Parathyroid adenoma (tissue), 2 donors: ENCODE data around the gene NTRK3.

ENCODE experiments used
- H2AFZ ChIP-seq: fragments of 300-600 bp; sonication (generic); one replicate; pipeline ENCODE4 v1.7.0; 2017; ENCODE audit warnings: antibody characterized with exemption, mild to moderate bottlenecking
- H3K27ac ChIP-seq: fragments of 300-600 bp; sonication (generic); one replicate; pipeline ENCODE4 v1.7.0; 2017
- H3K27me3 ChIP-seq: fragments of 300-600 bp; sonication (generic); one replicate; pipeline ENCODE4 v1.7.0; 2017; ENCODE audit warnings: low read length; ENCODE audit not compliant: control insufficient read depth, insufficient read depth
- H3K36me3 ChIP-seq: fragments of 300-600 bp; sonication (generic); one replicate; pipeline ENCODE4 v1.7.0; 2017; ENCODE audit warnings: low read length; ENCODE audit not compliant: control insufficient read depth, insufficient read depth
- H3K4me1 ChIP-seq: fragments of 300-600 bp; sonication (generic); one replicate; pipeline ENCODE4 v1.7.0; 2017; ENCODE audit warnings: control low read depth
- H3K4me2 ChIP-seq: fragments of 300-600 bp; sonication (generic); one replicate; pipeline ENCODE4 v1.7.0; 2017; ENCODE audit warnings: low read length
- H3K4me3 ChIP-seq: fragments of 300-600 bp; sonication (generic); one replicate; pipeline ENCODE4 v1.7.0; 2017; ENCODE audit warnings: low read depth, low read length
- H3K79me2 ChIP-seq: fragments of 300-600 bp; sonication (generic); one replicate; pipeline ENCODE4 v1.7.0; 2017; ENCODE audit warnings: control low read depth
- H3K9ac ChIP-seq: fragments of 300-600 bp; sonication (generic); one replicate; pipeline ENCODE4 v1.7.0; 2017; ENCODE audit warnings: mild to moderate bottlenecking
- H3K9me3 ChIP-seq: fragments of 300-600 bp; sonication (generic); one replicate; pipeline ENCODE4 v1.7.0; 2017; ENCODE audit warnings: low read length; ENCODE audit not compliant: control insufficient read depth
- TF ChIP-seq, protein P1 (sequence below): fragments of 300-600 bp; sonication (generic); IDR thresholded peaks from one replicate; pipeline ENCODE4 v1.7.0; 2017; ENCODE audit warnings: antibody characterized with exemption, mild to moderate bottlenecking
- donor health status: primary hyperparathyroidism.

The NTRK3 gene

DNA sequence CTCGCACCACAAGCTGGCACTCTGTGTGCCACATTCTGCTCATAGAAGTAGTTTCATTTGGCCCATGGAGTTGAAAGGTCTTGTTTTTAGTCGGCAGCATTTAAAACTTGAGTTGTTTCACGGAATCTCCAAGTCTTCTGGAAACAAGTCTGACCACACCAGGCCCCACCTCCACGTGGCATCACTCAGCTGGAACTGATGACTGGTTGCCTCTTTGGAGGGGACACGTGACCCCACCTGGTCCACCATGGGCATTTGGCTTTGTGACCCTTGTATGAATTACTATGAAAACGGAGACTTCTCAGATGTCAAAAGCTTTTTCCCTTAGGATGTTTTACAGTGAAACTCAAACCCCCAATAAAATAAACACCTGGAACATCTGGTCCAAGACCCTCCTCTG lies 74.9 kb downstream of the NTRK3 start:
- no peaks in the 10 kb centered on the region for H3K36me3 ChIP-seq
- H3K9ac ChIP-seq, result no peak overlapping the region
- H3K27ac ChIP-seq, result no peak overlapping the region
- no peak overlapping the region for H3K4me2 ChIP-seq
- H3K4me1 ChIP-seq, result no peaks in the 10 kb centered on the region
- H3K4me3 ChIP-seq, result no peak overlapping the region
- no peaks in the 10 kb centered on the region for H3K27me3 ChIP-seq
- H3K79me2 ChIP-seq, result no peaks in the 10 kb centered on the region
- no peaks in the 10 kb centered on the region for H3K9me3 ChIP-seq
- TF ChIP-seq, protein P1, sequence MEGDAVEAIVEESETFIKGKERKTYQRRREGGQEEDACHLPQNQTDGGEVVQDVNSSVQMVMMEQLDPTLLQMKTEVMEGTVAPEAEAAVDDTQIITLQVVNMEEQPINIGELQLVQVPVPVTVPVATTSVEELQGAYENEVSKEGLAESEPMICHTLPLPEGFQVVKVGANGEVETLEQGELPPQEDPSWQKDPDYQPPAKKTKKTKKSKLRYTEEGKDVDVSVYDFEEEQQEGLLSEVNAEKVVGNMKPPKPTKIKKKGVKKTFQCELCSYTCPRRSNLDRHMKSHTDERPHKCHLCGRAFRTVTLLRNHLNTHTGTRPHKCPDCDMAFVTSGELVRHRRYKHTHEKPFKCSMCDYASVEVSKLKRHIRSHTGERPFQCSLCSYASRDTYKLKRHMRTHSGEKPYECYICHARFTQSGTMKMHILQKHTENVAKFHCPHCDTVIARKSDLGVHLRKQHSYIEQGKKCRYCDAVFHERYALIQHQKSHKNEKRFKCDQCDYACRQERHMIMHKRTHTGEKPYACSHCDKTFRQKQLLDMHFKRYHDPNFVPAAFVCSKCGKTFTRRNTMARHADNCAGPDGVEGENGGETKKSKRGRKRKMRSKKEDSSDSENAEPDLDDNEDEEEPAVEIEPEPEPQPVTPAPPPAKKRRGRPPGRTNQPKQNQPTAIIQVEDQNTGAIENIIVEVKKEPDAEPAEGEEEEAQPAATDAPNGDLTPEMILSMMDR, result no peak
- no peak overlapping the region for H2AFZ ChIP-seq

DNA sequence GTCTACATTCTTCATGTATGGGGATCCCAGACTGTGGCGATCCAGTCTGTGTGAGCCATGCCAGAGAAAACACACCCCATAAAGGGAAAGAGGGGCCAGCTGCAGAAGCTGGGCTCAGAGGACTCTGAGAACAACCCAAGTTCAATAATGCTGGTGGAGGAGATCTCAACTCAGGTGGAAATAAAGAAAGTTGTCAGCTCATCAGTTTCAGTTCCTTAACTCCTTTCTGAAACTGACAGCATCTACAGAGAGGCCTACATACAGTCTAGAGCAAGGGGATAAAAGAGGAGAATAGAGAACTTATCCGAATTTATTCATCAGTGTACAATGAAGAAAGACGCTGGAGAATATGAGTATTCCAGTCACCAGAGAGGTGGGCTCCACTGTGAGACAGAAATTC lies 77.0 kb downstream of the NTRK3 start:
- H3K4me3 ChIP-seq, result no peak overlapping the region
- no peaks in the 10 kb centered on the region for H3K79me2 ChIP-seq
- H3K4me2 ChIP-seq, result no peak overlapping the region
- H3K36me3 ChIP-seq, result no peaks in the 10 kb centered on the region
- H3K27me3 ChIP-seq, result no peaks in the 10 kb centered on the region
- no peak overlapping the region for H3K9ac ChIP-seq
- H3K27ac ChIP-seq, result no peak overlapping the region
- H3K4me1 ChIP-seq, result no peaks in the 10 kb centered on the region
- H2AFZ ChIP-seq, result no peak overlapping the region
- no peaks in the 10 kb centered on the region for H3K9me3 ChIP-seq
- TF ChIP-seq, protein P1, result no peak

DNA sequence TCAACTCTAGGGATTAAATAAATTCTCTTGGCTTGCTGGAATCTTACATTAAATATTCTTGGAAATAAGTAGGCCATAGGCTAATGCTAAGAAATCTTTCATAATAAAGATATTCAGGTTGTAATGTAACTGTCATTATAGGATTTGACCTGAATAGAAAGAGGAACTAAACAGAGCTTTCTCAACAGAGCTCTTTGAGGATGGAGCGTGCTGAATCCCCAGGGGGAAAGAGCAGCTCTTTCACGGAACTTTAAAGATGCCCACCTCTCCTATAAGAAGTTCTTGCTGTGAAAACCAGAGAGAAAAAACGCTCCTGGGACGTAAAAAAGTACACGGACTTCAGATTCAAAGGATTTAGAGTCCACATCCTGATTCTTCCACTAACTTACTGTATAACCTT lies 77.9 kb downstream of the NTRK3 start:
- TF ChIP-seq, protein P1, result no peak
- H3K27ac ChIP-seq, result no peak overlapping the region
- no peak overlapping the region for H3K4me2 ChIP-seq
- no peaks in the 10 kb centered on the region for H3K4me1 ChIP-seq
- no peaks in the 10 kb centered on the region for H3K36me3 ChIP-seq
- H2AFZ ChIP-seq, result no peak overlapping the region
- H3K9me3 ChIP-seq, result no peaks in the 10 kb centered on the region
- no peak overlapping the region for H3K9ac ChIP-seq
- H3K27me3 ChIP-seq, result no peaks in the 10 kb centered on the region
- H3K79me2 ChIP-seq, result no peaks in the 10 kb centered on the region
- H3K4me3 ChIP-seq, result no peak overlapping the region

DNA sequence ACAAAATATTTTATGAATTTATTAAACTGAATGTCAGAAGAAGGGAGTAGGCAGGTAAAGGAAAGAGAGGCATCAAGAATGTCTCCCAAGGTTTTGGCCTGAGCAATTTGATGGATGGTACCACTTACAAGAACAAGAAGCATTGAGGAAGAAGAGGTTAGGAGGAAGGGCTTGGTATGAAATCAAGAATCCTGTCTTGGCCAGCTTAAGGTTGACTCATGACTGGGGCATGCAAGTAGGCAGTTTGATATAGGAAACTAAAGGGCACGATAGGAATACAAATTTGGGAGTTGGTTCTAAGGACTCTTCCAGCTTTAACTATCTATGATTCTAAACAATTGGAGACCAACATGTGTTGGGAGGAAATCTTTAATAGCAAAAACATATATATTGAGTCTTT lies 79.1 kb downstream of the NTRK3 start:
- no peaks in the 10 kb centered on the region for H3K9me3 ChIP-seq
- H3K79me2 ChIP-seq, result no peaks in the 10 kb centered on the region
- TF ChIP-seq, protein P1, result no peak
- no peak overlapping the region for H3K9ac ChIP-seq
- H3K36me3 ChIP-seq, result no peaks in the 10 kb centered on the region
- H3K27ac ChIP-seq, result no peak overlapping the region
- no peak overlapping the region for H3K4me2 ChIP-seq
- no peak overlapping the region for H2AFZ ChIP-seq
- H3K4me3 ChIP-seq, result no peak overlapping the region
- no peaks in the 10 kb centered on the region for H3K4me1 ChIP-seq
- no peaks in the 10 kb centered on the region for H3K27me3 ChIP-seq

- TF ChIP-seq, protein P1, result no peak
- no peaks in the 10 kb centered on the region for H3K9me3 ChIP-seq
- no peaks in the 10 kb centered on the region for H3K36me3 ChIP-seq
- no peak overlapping the region for H3K9ac ChIP-seq
- no peak overlapping the region for H3K4me3 ChIP-seq
- no peak overlapping the region for H3K4me2 ChIP-seq
- no peaks in the 10 kb centered on the region for H3K27me3 ChIP-seq
- no peak overlapping the region for H2AFZ ChIP-seq
- H3K4me1 ChIP-seq, result no peaks in the 10 kb centered on the region
- no peaks in the 10 kb centered on the region for H3K79me2 ChIP-seq
- H3K27ac ChIP-seq, result no peak overlapping the region
Observed at GRCh38 chr15:88174571-88174970, 82.0 kb downstream of the NTRK3 start.
